BJ (cell line): ENCODE results near the gene SH3BP2. TPM values are rescaled to one million over a fixed set of nuclear protein-coding genes. Genes with fewer than 3 reads are reported as not detected.

ENCODE experiments used
- CTCF ChIA-PET: fragments of 350-600 bp; formaldehyde crosslinking; extraction: SDS; loops from one replicate; lab custom pipeline; 2021; ENCODE audit warnings: antibody characterized with exemption, inconsistent platforms; lab: Yijun Ruan, JAX
- POLR2A ChIA-PET: fragments of 300-600 bp; sonication (Branson Sonifier 250); formaldehyde crosslinking; extraction: SDS; loops from one replicate; lab custom pipeline; 2021; ENCODE audit warnings: antibody characterized with exemption; lab: Charles Lee
- DNase-seq: peaks from one replicate; pipeline ENCODE4 v3.0.0-alpha.2; 2011; ENCODE audit warnings: low read depth
- H3K27me3 ChIP-seq: 2 replicates; pipeline ENCODE4 v1.6.0; 2011; ENCODE audit warnings: low read length; ENCODE audit not compliant: control insufficient read depth, insufficient read depth
- H3K36me3 ChIP-seq: 2 replicates; pipeline ENCODE4 v1.5.1; 2011; ENCODE audit warnings: low read length; ENCODE audit not compliant: control insufficient read depth, insufficient read depth
- H3K4me3 ChIP-seq: 2 replicates; pipeline ENCODE4 v1.5.1; 2011; ENCODE audit warnings: low read depth, mild to moderate bottlenecking, control low read depth, low read length
- CTCF ChIP-seq: IDR thresholded peaks from 2 replicates; pipeline ENCODE4 v1.5.1; 2011; ENCODE audit warnings: low read depth, mild to moderate bottlenecking, control low read depth, inconsistent platforms, low read length, moderate library complexity; ENCODE audit not compliant: insufficient read depth
- polyA plus RNA-seq: library from polyadenylated mRNA; depleted of rRNA; stranded (reverse); fragments of >200 nt; gene quantifications from 2 replicates; pipeline ENCODE4 v1.2.3, GENCODE V29; 2011

SH3BP2 gene
- polyA plus RNA-seq, 1 experiment = 42.2 TPM

GRCh38 chr4:2829933-2830451, 37.1 kb downstream of the SH3BP2 start:
- Histone ChIP-seq H3K27me3 (no peaks in the 10 kb centered on the region), H3K36me3 (peaks cover 66% of the 10 kb centered on the region), H3K4me3 (no peak overlapping the region)
- POLR2A ChIA-PET = no interaction called here
- TF ChIP-seq CTCF = no peak
- no peak for DNase-seq
- CTCF ChIA-PET = no interaction called here

- peaks cover 60% of the 10 kb centered on the region for H3K36me3 ChIP-seq
- CTCF ChIA-PET = no interaction called here
- POLR2A ChIA-PET = no interaction called here
- TF ChIP-seq CTCF = no peak
- DNase-seq = no peak
- no peaks in the 10 kb centered on the region for H3K27me3 ChIP-seq
- H3K4me3 ChIP-seq = no peak overlapping the region
These were observed 38.0 kb downstream of the SH3BP2 start for GRCh38 chr4:2830632-2831610.

DNA sequence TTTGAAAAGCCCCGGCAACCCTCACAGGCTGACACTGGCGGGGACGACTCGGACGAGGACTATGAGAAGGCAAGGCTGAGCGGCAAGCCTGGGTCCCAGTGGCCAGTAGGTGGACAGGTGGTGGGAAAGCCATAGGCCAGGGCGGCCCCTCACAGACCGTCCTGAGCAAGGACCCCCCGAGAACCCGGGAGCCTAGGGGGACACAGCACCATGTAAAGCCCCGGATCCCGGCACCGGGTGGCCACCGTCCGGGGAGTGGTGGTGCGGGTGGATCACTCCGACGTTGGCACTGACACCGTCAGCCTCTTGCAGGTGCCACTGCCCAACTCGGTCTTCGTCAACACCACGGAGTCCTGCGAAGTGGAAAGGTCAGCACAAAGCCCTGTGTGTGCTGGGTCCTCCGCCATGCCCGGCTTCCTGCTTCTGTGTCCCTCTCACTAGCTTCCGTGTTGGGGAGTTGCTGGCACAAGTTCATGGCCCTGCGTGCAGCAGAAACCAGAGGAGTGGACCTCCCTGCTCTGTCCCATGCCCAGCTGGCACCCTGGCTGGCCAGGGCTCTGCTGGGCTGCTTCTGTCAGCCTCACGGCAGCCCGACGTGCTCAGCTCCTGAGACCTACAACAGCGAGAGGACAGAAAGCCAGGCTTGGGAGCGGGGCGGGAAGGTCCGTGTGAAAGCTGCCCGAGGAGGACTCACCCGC, 38.9 kb downstream of the SH3BP2 start:
- Histone ChIP-seq H3K4me3 (no peak overlapping the region), H3K27me3 (no peaks in the 10 kb centered on the region), H3K36me3 (peaks cover 63% of the 10 kb centered on the region)
- DNase-seq = no peak
- ChIA-PET CTCF (no interaction called here), POLR2A (no interaction called here)
- no peak for TF ChIP-seq CTCF

DNA sequence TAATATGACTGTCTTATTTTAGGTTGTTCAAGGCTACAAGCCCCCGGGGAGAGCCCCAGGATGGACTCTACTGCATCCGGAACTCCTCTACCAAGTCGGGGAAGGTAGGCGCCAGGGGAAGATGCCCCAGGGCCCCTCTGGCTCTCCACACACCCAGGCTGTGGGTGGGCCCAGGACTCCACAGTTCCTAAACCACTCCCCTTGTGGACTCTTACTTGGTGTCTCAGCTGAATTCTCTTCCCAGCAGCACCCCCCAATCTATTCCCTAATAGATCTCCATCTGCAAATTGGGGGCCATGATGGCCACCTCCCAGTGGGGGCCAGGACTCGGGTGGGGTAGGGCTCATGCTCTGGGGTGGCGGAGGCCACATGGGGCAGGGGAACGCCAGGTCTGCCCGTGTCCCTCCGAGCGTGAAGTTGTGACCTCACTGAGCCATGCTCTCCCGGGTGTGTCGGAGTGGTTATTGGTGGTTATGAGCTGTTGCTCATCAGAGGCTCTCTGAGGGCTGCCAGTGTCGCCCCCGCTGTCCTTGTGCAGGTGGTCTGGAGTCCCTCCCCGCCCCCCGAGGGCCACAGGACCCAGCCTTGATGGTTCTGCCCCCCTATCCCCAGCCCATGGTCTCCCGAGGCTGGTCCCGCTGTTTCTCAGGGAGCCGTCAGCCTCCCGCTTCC, 39.6 kb downstream of the SH3BP2 start:
- CTCF ChIA-PET = no interaction called here
- no peak for DNase-seq
- no peak for TF ChIP-seq CTCF

More for the DNA sequence above, 39.6 kb downstream of the SH3BP2 start:
- H3K4me3 ChIP-seq = no peak overlapping the region
- H3K27me3 ChIP-seq = no peaks in the 10 kb centered on the region
- peaks cover 57% of the 10 kb centered on the region for H3K36me3 ChIP-seq
- POLR2A ChIA-PET = no interaction called here
